ENCODE data around the gene DICER1. TPM values are rescaled to one million over a fixed set of nuclear protein-coding genes. Genes with fewer than 3 reads are reported as not detected.

The DICER1 gene
- total and polyA plus RNA-seq, 9 of the 15 experiments (the other 6 are each of a cell fraction or from before 2014, with no cell fraction given): 2.5 to 23.2 (median 12.4) TPM

DNA sequence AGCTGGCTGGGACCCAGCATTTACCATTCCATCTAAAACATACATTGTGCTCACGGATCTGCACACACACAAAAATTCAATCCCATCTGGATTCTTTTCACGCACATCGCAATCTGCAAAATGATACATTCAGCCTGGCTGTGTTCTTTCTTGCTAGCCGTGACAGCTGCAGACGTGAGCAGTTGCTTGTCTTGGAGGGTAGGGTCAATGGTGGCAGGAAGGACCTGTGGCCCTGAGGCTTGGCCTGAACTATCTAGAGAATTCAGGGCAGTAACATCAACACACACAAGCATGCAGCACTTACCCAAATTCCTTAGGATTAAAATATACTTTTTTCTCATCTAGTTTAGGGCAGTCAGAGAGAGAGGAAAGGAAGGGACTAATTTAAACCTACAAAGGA lies 72.0 kb downstream of the DICER1 start:
- CTCF ChIA-PET (ENCODE audit: low intra/inter-chr PET ratio): no interaction called here

More for the DNA sequence above, 72.0 kb downstream of the DICER1 start:
- no peak for DNase-seq (ENCODE audit: extremely low read depth in 1 of 4, low spot score in 3 of 4)
- Histone ChIP-seq H2AFZ (ENCODE audit: low read depth, low read length) (no peak overlapping the region), H3K9me1 (ENCODE audit: control insufficient read depth, insufficient read depth, low read length) (no peaks in the 10 kb centered on the region), H3K27me3 (ENCODE audit: control insufficient read depth in 2 of 2, insufficient read depth in 2 of 2, low read length in 2 of 2) (peaks cover 0 to 8% of the 10 kb centered on the region in 2 experiments; a peak in 3 of 5 replicates), H3K27ac (ENCODE audit: extremely low read depth, low read depth, low read length) (no peak overlapping the region), H3K9ac (ENCODE audit: insufficient read depth in 1 of 2, low read depth in 2 of 2, low read length in 2 of 2) (no peak overlapping the region), H4K20me1 (replicated peaks; ENCODE audit: control insufficient read depth, insufficient read depth, low read length) (no peaks in the 10 kb centered on the region), H3K4me3 (no peak overlapping the region), H3K4me2 (ENCODE audit: insufficient read depth, low read length) (no peak overlapping the region), H3K4me1 (replicated peaks in 1 of 2; ENCODE audit: control insufficient read depth in 2 of 2, insufficient read depth in 2 of 2, low read length in 2 of 2) (no peaks in the 10 kb centered on the region), H3K36me3 (ENCODE audit: control insufficient read depth, insufficient read depth, low read length) (peaks cover 4% of the 10 kb centered on the region; the same call in 1 of the 3 replicates), H3K79me2 (ENCODE audit: control insufficient read depth, insufficient read depth, low read length) (no peaks in the 10 kb centered on the region), H3K9me3 (replicated peaks; ENCODE audit: control insufficient read depth, insufficient read depth, low read depth, low read length) (no peaks in the 10 kb centered on the region)
- BruUV-seq (replicated peaks): no TSS peak
- intact Hi-C loops (cut with micrococcal nuclease): no loop called here
- no peak for FAIRE-seq
- POLR2A ChIA-PET: interaction anchor here (0.6 kb wide), 1 partner anchor 73 kb away, joined by 3 read pairs; no protein-coding TSS in a partner anchor
- TF ChIP-seq FOXJ3 (CRISPR knock-in tag; IDR thresholded peaks at IDR 0.05) (no peak), ZNF143 (CRISPR knock-in tag; IDR thresholded peaks at IDR 0.05) (no peak), POLR3G (IDR thresholded peaks at IDR 0.05; ENCODE audit: extremely low read depth, insufficient read length, insufficient replicate concordance) (no peak), SMARCA5 (IDR thresholded peaks at IDR 0.05) (no peak), MYBL2 (IDR thresholded peaks at IDR 0.05; ENCODE audit: low read depth) (no peak), MYBL2 (CRISPR knock-in tag; IDR thresholded peaks at IDR 0.05; ENCODE audit: borderline replicate concordance) (no peak), DMBX1 (CRISPR knock-in tag; IDR thresholded peaks at IDR 0.05; ENCODE audit: borderline replicate concordance) (no peak), JUNB (CRISPR knock-in tag; conservative IDR thresholded peaks at IDR 0.05) (no peak), ZNF324 (CRISPR knock-in tag; IDR thresholded peaks at IDR 0.05) (no peak), PML (IDR thresholded peaks at IDR 0.05; ENCODE audit: low read length) (no peak), GABPB2 (CRISPR knock-in tag; conservative IDR thresholded peaks at IDR 0.05) (no peak), NONO (IDR thresholded peaks at IDR 0.05; ENCODE audit: low read depth in 2 of 2, low read length in 1 of 2) (no peak), HDGF (IDR thresholded peaks at IDR 0.05) (no peak), DNMT1 (IDR thresholded peaks at IDR 0.05) (no peak), SMAD2 (IDR thresholded peaks at IDR 0.05; ENCODE audit: low read depth, low read length) (no peak), ZNF347 (CRISPR knock-in tag; IDR thresholded peaks at IDR 0.05; ENCODE audit: low read depth) (no peak), SLC30A9 (CRISPR knock-in tag; IDR thresholded peaks at IDR 0.05) (no peak), TAF15 (IDR thresholded peaks at IDR 0.05; ENCODE audit: low read depth, low read length) (no peak)
- TF ChIP-seq, protein P1, sequence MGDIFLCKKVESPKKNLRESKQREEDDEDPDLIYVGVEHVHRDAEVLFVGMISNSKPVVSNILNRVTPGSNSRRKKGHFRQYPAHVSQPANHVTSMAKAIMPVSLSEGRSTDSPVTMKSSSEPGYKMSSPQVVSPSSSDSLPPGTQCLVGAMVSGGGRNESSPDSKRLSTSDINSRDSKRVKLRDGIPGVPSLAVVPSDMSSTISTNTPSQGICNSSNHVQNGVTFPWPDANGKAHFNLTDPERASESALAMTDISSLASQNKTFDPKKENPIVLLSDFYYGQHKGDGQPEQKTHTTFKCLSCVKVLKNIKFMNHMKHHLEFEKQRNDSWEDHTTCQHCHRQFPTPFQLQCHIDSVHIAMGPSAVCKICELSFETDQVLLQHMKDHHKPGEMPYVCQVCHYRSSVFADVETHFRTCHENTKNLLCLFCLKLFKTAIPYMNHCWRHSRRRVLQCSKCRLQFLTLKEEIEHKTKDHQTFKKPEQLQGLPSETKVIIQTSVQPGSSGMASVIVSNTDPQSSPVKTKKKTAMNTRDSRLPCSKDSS (IDR thresholded peaks at IDR 0.05; ENCODE audit: low read depth, partially characterized antibody): no peak
- TF ChIP-seq, protein P2, sequence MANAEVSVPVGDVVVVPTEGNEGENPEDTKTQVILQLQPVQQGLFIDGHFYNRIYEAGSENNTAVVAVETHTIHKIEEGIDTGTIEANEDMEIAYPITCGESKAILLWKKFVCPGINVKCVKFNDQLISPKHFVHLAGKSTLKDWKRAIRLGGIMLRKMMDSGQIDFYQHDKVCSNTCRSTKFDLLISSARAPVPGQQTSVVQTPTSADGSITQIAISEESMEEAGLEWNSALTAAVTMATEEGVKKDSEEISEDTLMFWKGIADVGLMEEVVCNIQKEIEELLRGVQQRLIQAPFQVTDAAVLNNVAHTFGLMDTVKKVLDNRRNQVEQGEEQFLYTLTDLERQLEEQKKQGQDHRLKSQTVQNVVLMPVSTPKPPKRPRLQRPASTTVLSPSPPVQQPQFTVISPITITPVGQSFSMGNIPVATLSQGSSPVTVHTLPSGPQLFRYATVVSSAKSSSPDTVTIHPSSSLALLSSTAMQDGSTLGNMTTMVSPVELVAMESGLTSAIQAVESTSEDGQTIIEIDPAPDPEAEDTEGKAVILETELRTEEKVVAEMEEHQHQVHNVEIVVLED (CRISPR knock-in tag; IDR thresholded peaks at IDR 0.05): no peak
- ATAC-seq: no peak
- 74% methylated on average over 5 of the region's 5 CpGs for WGBS (ENCODE audit: insufficient coverage, low coverage, missing lambda C conversion rate)
- in situ Hi-C loops (cut with MboI): no loop called here

Data from K562 (cell line).